Upper lobe of left lung (tissue), 4 donors: ENCODE data around the gene IDUA.

ENCODE experiments used
- CTCF ChIP-seq, 6 experiments: fragments of 450-650 bp in 4 of 6; fragments of 200-600 bp in 2 of 6; sonication (generic) in 2 of 6; IDR thresholded peaks; one replicate each; pipeline ENCODE4 v1.5.1; 2016 to 2019; ENCODE audit warnings: antibody characterized with exemption in 6 of 6
- EP300 ChIP-seq, 4 donors: sonication (generic); formaldehyde crosslinking; IDR thresholded peaks; one replicate each; pipeline ENCODE4 v1.5.1; 2017; ENCODE audit warnings: antibody characterized with exemption in 4 of 4, control low read depth in 2 of 4
- POLR2A ChIP-seq, 4 donors: fragments of 450-650 bp; IDR thresholded peaks; one replicate each; pipeline ENCODE4 v1.5.1; 2016 to 2017; ENCODE audit warnings: antibody characterized with exemption in 4 of 4, mild to moderate bottlenecking in 2 of 4
- POLR2AphosphoS5 ChIP-seq, 2 donors: sonication (generic); formaldehyde crosslinking; IDR thresholded peaks; one replicate each; pipeline ENCODE4 v1.5.1; 2017; ENCODE audit warnings: antibody characterized with exemption in 2 of 2

GRCh38 chr4:960636-961350 is 26.1 kb upstream of the IDUA start:
- TF ChIP-seq CTCF (IDR thresholded peaks at IDR 0.05) = no peak
- TF ChIP-seq POLR2A (IDR thresholded peaks at IDR 0.05) = no peak
- TF ChIP-seq POLR2AphosphoS5 (IDR thresholded peaks at IDR 0.05) = no peak
- TF ChIP-seq EP300 (IDR thresholded peaks at IDR 0.05) = no peak
